ENCODE results near the gene VIM. TPM values are rescaled to one million over a fixed set of nuclear protein-coding genes. Genes with fewer than 3 reads are reported as not detected.

The VIM gene
- total RNA-seq, 1 donor from 2014 or later, result 569 TPM

GRCh38 chr10:17209881-17210280 lies 18.2 kb upstream of the VIM start:
- DNase-seq (ENCODE audit: low spot score), result no peak

GRCh38 chr10:17210361-17210760 lies 17.7 kb upstream of the VIM start:
- DNase-seq (ENCODE audit: low spot score), result no peak

GRCh38 chr10:17212802-17213221 lies 15.2 kb upstream of the VIM start:
- no peak for DNase-seq (ENCODE audit: low spot score)

DNA sequence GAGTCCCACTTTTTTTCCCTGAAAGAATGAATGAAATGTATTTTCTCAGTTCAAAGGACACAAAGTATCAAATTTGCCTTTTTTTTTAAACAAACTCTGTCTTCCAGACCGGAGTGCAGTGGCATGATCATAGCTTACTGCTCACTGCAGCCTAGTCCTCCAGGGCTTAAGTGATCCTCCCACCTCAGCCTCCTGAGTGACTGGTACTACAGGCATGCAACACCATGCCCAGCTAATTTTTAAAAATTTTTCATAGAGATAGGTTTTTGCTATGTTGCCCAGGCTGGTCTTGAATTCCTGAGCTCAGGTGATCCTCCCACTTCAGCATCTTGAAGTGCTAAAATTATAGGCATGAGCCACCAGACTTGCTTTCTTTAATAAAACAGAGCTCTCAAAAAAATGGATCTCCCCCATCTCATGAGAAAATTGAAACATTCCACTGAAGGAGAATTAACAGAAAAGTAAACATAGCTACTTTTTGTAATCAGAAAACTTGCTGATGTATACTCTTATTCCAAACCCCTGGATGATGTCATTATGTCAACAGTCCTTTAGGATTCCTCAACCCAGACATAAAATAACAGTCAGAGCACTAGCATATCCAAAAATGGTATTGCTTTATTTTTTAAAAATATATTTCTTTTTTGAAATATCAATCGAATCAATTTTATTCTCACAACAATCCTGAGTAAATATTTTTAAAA lies 14.2 kb upstream of the VIM start:
- DNase-seq (ENCODE audit: low spot score), result no peak

DNA sequence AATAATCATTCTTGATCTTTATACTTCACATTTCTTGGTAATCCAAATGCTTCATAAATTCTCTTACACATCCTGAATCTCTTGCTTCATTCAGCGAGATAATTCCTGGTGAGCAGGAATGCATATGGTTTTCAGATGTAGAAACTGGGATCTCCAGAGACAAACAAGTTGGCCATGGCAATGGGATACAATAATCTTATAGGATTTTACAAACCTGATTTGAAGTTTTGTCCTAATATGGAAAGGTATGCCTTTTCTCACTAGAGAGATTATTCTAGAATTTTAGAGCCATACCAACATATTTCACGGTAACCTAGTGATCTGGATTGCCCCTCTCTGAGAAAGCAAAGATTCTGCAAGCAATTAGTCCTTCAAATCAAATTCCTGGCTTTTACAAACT lies 13.5 kb upstream of the VIM start:
- no peak for DNase-seq (ENCODE audit: low spot score)

DNA sequence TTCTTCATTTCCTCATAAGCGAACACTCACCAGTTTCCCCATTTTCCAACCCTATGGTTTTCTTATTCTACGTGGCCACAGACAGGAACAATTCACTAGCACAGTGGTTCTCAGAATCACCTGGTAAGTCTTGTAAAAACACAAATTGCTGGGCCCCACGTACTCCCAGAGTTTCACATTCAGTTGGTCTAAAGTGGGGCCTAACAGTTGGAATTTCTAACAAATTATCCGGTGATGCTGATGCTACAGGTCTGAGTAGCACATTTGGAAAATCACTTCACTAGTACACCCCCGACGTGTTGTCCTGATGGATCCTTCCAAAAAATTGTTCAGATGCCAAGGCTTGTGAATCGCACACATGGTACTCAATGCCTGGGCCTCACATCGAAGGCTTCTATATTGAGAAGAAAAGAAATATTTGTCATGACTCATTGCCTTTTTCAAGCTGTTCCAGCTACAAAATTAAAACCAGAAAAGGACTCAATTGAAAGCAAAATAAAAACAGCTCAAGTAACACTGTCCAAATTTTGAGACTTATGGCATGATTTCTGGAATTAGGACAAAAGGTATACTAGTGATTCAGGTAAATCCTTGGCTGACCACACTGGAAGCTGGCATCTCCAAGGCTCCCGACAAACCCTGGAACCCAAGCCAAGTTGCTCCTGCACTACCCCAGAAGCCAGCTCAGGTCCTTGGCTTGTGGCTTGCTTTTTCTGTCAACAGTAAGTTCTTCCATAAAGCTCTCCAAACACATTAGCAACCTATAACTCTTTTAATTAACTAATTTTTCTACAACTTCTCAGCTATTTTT lies 12.9 kb upstream of the VIM start:
- no peak for DNase-seq (ENCODE audit: low spot score)

DNA sequence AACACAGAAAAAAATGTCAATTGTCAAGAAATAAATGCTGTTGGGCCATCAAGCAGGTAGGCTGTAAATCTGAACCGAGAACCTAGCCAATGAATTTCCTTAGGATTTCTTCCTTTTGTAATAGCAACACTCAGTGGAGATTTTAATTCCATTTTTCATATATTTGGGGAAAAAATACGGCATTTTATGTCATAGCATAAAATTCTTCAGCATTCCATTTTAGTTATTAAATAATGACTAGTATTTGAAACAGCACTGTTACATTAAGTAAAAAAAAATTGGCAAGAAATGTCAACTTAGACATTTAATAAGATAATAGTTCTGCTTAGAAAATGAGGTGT lies 12.3 kb upstream of the VIM start:
- DNase-seq (ENCODE audit: low spot score), result no peak

GRCh38 chr10:17216217-17216900 lies 11.7 kb upstream of the VIM start:
- DNase-seq (ENCODE audit: low spot score), result no peak

GRCh38 chr10:17216901-17217395 lies 11.1 kb upstream of the VIM start:
- no peak for DNase-seq (ENCODE audit: low spot score)

GRCh38 chr10:17217631-17218232 lies 10.3 kb upstream of the VIM start:
- no peak for DNase-seq (ENCODE audit: low spot score)

- no peak for DNase-seq (ENCODE audit: low spot score)
Measured at GRCh38 chr10:17219024-17219423, 9.0 kb upstream of the VIM start.

GRCh38 chr10:17220652-17221100 lies 7.4 kb upstream of the VIM start:
- DNase-seq (ENCODE audit: low spot score), result no peak

GRCh38 chr10:17222329-17222728 lies 5.7 kb upstream of the VIM start:
- DNase-seq (ENCODE audit: low spot score), result no peak

DNA sequence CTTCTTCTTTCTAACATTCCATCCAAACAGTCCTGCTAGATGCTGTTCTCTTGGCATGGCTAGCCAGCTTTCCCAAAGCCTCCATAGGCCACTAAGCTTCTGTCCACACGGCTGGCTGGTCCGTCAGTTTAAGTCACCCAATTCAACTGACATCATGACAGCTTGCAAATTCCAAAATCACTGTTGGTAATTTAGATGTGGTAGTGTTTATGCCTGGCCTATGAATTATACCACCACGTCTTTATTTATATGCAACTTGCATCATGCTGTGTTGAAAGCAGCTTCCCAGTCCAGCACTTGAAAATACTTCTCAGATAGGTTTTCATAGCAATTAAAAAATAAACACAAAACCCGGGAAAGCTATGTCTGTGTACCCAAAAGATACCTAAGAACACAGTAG lies 2.2 kb upstream of the VIM start:
- DNase-seq (ENCODE audit: low spot score), result no peak

DNA sequence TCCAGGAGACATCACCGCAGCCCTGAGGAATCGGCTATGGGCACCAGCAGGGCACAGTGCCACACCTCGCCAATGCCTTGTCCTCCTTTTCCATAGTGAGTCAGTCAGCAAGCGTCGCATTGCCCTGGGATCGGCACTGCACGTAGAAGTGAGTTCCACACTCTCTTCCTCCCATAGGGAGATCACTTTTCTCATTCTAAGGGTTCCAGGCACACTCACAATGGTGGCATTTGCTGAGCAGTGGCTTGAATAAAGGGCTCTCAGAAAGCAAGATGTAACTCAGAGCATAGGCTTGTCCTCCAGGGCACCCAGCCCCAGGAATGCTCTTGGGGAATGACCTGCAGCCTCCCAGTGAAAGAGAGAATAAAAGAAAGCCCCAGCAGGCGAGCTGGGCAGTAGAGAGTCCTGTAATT lies 1.1 kb upstream of the VIM start:
- no peak for DNase-seq (ENCODE audit: low spot score)

DNA sequence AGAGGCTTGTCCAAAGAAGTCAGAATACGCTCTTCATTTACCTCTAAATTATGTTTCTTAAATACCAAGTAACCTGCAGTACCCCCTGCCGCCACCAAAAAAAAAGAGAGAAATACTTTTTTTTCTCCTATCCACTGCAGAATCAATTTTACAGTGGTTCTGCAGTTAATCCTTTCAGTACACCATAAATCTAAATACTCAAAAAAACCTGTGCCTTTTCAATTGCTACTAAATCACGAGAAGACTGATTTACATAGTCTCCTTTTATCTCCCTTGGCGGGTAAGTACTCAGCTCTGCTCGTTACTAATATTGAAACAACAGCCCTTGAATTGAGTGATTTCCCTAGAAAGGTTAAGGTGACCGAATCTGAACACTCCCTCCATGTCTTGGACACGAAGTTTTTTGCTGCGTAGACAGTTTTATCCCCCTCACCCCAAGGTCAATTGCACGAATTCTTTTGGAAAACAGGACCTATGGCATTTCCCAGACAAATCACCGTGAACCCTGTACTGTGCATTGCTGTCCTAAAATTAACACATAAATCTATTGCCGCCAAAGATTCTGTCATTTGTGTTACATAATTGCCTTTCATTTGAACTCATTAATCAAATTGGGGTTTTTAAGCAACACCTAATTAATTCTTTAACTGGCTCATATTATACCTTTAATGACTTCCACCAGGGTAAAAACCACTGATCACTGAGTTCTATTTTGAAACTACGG lies 512 bp upstream of the VIM start:
- DNase-seq (ENCODE audit: low spot score), result no peak

GRCh38 chr10:17229016-17229716 lies 1.1 kb downstream of the VIM start:
- peak; percentile 89 for DNase-seq (ENCODE audit: low spot score)

GRCh38 chr10:17229717-17229966 lies 1.6 kb downstream of the VIM start:
- DNase-seq (ENCODE audit: low spot score), result no peak

DNA sequence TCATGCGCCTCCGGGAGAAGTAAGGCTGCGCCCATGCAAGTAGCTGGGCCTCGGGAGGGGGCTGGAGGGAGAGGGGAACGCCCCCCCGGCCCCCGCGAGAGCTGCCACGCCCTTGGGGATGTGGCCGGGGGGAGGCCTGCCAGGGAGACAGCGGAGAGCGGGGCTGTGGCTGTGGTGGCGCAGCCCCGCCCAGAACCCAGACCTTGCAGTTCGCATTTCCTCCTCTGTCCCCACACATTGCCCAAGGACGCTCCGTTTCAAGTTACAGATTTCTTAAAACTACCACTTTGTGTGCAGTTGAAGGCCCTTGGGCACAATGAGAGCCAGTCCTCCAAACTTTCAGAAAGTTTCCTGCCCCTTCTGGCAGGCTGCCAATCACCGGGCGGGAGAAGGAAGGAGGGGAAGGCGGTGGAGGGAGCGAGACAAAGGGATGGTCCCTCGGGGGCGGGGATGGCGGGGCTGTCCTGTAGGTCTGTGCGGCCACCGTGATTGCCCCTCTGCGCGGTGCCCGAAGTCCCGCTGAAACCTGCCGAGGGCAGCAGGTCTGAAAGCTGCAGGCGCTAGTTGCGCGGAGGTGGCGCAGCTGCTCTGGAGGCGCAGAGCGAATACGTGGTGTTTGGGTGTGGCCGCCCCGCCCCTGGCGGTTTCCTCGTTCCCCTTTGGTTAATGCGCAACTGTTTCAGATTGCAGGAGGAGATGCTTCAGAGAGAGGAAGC lies 2.1 kb downstream of the VIM start:
- DNase-seq (ENCODE audit: low spot score), result peak; percentile 89

- no peak for DNase-seq (ENCODE audit: low spot score)
Measured at GRCh38 chr10:17231788-17232187, 3.7 kb downstream of the VIM start.
